Subcutaneous preadipocyte (primary cell): ENCODE measurements around the gene SLC8A2. TPM values are rescaled to one million over a fixed set of nuclear protein-coding genes. Genes with fewer than 3 reads are reported as not detected.

ENCODE experiments used
- total RNA-seq: library from RNA; depleted of rRNA; stranded (reverse); fragments of >200 nt; gene quantifications from 2 replicates; pipeline ENCODE4 v1.2.3, GENCODE V29; 2012

Gene SLC8A2
- not detected in 2 replicates for total RNA-seq

DNA sequence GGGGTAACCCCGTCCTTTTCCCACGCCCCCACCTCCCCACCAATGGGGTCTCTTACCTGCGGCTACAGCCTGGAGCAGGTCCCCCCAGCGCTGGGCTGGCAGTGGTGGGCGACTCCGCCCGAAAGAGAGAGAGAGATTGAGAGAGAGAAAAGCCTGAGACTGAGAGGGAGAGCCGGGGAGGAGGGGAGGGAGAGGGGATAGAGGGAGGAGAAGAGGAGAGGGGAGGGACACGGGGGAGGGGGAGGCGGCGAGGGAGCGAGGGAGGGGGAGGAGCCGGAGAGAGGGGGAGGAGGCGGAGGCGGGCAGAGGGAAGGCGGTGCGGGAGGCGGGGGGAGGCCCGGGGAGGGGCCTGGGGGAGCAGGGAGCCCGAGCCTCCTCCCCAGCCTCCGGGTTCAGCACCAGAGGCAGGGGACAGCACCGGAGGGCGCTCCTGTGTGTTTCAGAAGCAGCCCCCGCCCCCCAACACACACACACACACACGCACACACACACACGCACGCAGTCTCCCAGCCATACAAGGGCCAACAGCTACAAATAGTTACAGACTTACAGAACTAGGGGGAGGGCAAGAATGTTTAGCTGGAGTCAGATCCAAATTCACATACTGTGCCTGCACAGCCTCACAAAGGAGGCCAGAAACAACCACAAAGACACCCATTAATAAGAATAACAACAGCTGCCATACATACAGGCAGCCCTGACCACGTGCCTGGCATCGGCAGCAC lies at the start of gene SLC8A2:
Gene SLC8A2, minus strand, starts transcription at position 161 of the 725 bp plus-strand sequence. CDS start 5,490 bp downstream, outside the sequence.

GRCh38 chr19:47514869-47515588 lies 43.3 kb upstream of the SLC8A2 start, which contains the start of gene NAPA:
Gene NAPA (minus strand): TSS chr19:47515063. CDS start chr19:47514940, 123 bp downstream.

GRCh38 chr19:47483800-47484690 lies 12.4 kb upstream of the SLC8A2 start, which contains the start of gene KPTN:
Gene KPTN (minus strand): TSS chr19:47484219. CDS start chr19:47484160, 59 bp downstream.

DNA sequence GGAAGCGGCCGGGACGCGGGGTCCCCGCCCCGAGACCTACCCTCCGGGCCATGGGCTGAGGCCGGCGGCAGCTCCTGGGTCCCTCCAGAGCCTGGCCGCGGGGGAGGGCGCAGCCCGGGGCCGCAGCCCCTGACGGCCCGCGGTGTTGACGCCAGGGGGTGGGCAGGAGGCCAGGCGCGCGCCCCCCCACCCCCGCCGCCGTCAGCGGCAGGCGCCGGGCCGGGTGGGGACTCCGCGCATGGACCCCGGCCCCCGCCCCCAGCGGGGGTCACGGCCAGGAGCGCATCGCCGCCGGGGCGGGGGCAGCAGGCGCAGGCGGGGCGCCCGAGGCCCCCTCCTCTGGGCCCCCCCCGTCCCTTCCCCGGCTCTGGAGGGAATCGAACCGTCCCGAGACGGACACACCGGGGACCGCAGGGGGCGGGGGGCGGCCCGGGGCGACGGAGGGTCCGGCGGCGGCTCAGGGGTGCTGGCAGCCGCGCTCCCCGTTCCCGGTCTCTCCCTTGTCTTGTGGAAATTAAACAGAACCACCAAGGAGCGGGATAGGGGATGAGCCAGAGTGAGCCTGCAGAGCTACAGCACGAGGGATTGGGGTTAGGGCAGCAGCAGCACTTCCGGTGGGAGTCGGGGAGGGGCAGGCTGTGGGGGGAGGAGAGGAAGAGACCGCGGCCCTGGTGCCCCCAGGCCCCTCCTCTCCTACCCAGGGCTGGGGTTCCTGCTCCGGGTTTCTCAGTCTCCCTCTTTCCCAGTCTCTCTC lies 52.5 kb downstream of the SLC8A2 start, which contains the start of gene MEIS3:
Gene MEIS3, minus strand, starts transcription at position 498 of the 754 bp plus-strand sequence. Its CDS starts 446 bp downstream, at position 52.

Other genes with a start within 250 kb of the SLC8A2 start
- gene BBC3, start 240.7 kb downstream of the SLC8A2 start, total RNA-seq = 9.8 and 10.3 TPM in 2 replicates
- 5.3 and 5.5 TPM in 2 replicates for gene CCDC9, start 215.4 kb downstream of the SLC8A2 start, total RNA-seq
- gene INAFM1, start 197.0 kb downstream of the SLC8A2 start, total RNA-seq = 1.2 and 1.5 TPM in 2 replicates
- gene C5AR1, start 162.0 kb downstream of the SLC8A2 start, total RNA-seq = 0.37 TPM in 1 of 2 replicates, not detected in the other
- gene C5AR2, start 139.7 kb downstream of the SLC8A2 start, total RNA-seq = under 0.01 and 0.20 TPM in 2 replicates
- 12.9 and 22.7 TPM in 2 replicates for gene DHX34, start 122.6 kb downstream of the SLC8A2 start, total RNA-seq
- 20.1 and 34.9 TPM in 2 replicates for gene MEIS3, start 52.4 kb downstream of the SLC8A2 start, total RNA-seq
- gene KPTN, start 12.3 kb upstream of the SLC8A2 start, total RNA-seq = 3.3 and 3.5 TPM in 2 replicates
- 59.4 and 63.6 TPM in 2 replicates for gene NAPA, start 43.2 kb upstream of the SLC8A2 start, total RNA-seq
- under 0.01 TPM in 2 replicates for gene ZNF541, start 101.3 kb upstream of the SLC8A2 start, total RNA-seq
- gene BICRA, start 137.2 kb upstream of the SLC8A2 start, total RNA-seq = 2.9 and 3.1 TPM in 2 replicates
- 123 and 126 TPM in 2 replicates for gene EHD2, start 241.5 kb upstream of the SLC8A2 start, total RNA-seq